EL (cell line): Measurements from ENCODE around the gene USP35.

Experiments
- DNase-seq: peaks from one replicate; pipeline ENCODE4 v3.0.0-alpha.2; 2016

USP35 gene

DNA sequence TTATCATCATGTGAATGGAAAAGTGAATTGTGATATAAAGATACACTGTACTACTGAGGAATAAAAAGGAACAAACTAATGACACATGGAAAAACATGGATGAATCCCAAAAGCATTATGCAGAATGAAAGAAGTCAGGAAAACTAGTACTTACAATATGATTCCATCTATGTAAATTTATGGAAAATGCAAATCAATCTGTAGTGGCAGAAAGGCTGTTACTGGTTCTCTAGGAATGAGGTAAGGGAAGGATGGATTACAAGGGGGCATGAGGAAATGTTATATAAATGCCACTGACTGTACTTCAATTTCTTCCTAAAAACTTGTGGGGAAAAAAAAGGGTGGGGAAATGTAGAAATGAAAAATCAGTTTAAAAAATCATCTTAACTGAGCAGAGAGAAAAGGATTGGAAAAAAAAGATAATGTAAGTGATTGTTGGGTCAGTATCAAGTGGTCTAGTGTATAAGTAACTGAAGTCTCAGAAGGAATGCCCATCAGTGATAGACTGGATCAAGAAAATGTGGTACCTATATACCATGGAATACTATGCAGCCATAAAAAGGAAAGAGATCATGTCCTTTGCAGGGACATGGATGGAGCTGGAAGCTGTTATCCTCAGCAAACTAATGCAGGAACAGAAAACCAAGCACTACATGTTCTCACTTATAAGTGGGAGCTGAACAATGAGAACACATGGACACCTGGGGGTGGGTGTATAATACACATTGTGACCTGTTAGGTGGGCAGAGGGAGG is 48.8 kb downstream of the USP35 start:
- DNase-seq, result no peak

DNA sequence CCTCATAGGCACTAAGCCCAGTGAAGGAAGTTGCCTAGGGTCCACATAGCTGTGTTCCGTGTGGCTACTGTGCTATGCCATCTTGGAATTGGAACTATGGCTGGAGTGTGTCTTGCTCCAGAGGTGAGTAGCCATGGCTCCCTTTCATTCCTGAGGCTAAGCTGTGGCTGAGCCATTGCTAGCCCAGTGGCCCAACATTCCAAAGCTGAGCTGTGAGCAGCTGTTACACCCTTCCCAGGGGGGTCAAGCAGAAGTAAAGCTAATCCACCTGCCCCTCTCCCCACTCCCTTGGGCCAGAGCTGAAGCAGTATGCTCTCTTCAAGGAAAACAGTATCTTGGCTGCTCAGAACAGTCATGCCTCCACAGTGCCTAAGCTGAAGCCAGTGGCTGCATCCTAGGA is 51.1 kb downstream of the USP35 start:
- DNase-seq, result no peak

DNA sequence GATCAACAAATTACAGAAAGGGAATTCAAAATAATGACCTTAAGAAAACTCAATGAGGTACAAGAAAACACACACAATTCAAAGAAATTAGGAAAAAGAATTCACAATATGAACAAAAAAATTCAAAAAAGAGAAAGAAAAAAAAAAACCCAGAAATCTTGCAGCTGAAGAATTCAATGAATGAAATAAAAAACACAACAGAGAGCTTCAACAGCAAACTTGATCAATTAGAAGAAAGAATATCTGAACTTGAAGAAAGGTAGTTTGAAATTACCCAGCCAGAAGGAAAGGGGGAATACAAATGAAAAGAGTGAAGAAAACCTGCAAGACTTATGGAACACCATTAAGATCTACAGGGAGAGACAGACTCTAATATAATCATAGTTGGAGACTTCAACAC is 52.8 kb downstream of the USP35 start:
- no peak for DNase-seq

- DNase-seq, result no peak
These were observed 55.4 kb downstream of the USP35 start for GRCh38 chr11:78244080-78244479.

- DNase-seq, result peak; percentile 35
These were observed 56.0 kb downstream of the USP35 start for GRCh38 chr11:78244546-78245255.

- no peak for DNase-seq
These were observed 59.5 kb downstream of the USP35 start for GRCh38 chr11:78248191-78248590.

- no peak for DNase-seq
These were observed 60.2 kb downstream of the USP35 start for GRCh38 chr11:78248903-78249302.

DNA sequence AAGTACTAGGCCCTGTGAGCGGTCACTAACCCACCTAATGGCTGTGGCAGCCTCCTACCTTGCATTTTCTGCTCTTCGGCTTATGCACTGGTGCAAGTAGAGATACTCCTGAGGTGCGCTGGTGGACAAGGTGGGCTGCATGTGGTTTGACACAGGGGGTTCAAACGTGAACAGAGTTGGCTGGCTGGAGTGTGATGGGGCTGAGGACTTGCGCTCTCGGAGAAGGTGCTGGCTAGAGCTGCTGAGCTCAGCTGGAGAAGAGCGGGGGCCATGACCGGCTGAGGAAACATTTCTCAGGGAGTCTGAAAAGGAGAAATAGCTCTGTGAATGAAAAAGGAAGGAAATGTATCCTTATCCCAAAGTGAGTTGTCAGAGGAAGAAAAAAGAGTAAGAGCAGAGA is 61.4 kb downstream of the USP35 start:
- no peak for DNase-seq

GRCh38 chr11:78251083-78251775 is 62.5 kb downstream of the USP35 start:
- DNase-seq, result peak; percentile 27

DNA sequence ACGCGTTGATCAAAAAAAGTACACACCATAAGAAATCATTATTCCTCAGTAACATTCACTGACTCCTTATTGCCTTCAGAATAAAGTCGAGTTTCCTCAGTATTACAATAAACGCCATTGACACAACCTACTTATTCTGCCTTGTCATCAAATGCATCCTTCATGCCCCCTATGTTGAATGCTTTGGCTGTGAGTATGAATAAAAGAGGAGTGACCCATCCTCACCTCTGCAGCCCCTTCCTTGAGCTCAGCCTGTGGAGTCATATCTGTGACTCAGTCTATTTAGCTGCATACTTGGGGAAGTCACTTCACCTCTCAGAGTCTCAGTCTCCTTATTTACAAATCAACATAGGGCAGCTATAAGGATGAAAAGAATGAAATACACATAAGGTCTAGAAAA is 65.1 kb downstream of the USP35 start:
- peak; percentile 69 for DNase-seq

DNA sequence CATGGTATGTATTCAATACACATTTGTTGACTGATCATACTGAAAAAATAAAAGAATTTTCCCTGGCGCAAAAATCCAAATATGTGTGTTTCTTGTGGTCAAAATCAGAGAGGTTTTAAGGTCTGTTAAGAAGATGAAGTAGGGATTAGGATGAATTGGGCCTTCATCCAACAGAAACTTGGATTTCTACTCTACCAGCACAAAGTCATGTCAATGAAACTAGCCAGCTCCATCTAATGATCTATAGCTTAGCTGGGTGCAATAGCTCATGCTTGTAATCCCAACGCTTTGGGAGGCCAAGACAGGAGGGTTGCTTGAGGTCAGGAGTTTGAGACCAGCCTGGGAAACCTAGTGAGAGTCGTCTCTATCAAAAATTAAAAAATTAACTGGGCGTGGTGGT is 65.5 kb downstream of the USP35 start:
- DNase-seq, result no peak

GRCh38 chr11:78255919-78256318 is 67.2 kb downstream of the USP35 start:
- DNase-seq, result no peak

DNA sequence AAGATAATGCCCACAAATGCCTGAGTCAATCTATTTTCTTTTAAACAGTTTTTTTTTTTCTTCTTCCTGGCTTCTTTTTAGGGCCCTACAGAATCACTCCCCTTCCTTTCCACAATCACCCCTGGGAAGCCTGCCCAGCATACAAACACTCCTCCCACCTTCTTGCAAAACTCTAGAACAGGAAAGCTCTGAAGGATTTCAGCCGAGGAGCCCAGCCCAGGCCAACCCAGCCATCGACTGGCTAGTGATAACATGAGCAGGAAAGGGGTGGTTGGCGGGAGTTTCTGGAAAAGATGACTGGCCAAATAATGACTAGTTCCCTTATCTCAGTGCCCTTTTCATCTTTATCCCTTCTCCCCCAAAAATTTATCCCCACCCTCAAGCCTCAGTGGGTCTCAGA is 68.2 kb downstream of the USP35 start:
- peak; percentile 59 for DNase-seq

DNA sequence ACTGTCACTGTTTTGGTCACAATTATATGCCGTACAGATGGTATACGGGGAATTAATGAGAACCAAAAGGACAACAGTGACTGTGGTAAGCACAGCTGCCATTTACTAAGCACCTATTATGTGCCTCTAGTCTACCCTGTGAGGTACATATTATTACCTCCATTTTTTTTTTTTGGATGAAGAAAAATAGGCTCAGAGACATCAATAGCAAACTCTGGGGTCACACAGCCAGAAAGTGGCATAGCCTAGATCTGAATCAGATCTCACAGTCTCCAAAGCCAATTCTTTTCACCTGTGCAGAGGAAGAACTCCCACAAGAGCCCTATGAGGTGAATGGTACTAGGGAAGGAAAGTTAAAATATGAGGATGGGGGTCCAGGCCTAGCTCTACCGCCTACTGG is 68.9 kb downstream of the USP35 start:
- DNase-seq, result no peak

DNA sequence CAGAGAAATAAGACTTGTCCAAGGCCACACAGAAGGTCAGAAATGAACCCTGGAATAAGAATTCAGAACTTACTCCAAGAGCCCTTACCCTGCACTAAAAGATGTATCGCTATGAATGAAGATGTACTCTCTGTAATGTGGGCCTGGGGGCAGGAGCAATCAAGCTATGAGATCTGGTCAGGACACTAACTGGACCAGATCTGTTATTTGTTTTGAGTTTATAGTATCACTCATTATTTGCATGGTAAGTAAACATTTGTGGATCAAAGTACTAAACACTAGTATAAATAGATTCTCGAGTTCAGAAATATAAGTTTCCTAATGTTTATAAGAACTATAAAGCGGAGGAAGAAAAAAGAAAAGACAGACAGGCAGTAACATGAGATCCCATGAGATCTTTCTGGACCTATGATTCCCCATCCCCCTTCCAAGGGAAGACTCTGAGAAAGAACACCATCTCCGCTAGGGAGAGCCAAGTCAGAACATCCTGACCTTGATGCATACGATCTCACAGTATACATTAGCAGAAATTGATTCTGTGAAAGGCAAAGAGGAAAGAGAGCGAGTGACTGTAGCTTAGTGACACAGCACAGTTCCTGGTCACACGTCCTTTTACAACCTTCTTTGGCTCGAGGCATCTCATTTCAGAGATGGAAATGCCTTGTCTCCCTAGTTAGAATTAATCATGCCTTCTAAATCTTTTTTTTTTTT is 71.2 kb downstream of the USP35 start:
- DNase-seq, result no peak

GRCh38 chr11:78261367-78261766 is 72.6 kb downstream of the USP35 start:
- DNase-seq, result no peak

DNA sequence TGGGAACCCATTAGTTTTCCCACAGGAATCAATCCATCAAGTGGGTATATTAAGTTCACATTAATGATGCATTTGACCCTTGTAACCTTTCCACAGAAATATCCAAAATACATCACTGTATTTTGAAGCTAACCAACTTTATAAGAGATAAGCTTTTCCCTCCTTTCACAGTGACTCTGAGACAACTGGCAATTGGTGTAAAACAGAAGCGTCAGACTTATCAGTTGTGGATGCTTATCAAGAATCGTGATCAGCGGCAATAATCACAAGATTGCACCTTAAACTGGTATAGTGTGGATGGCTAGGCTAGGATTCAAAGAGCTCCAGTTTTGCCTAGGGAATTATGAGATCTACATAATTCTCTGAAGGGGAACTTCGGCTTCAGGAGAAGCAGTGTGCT is 73.1 kb downstream of the USP35 start:
- DNase-seq, result no peak

DNA sequence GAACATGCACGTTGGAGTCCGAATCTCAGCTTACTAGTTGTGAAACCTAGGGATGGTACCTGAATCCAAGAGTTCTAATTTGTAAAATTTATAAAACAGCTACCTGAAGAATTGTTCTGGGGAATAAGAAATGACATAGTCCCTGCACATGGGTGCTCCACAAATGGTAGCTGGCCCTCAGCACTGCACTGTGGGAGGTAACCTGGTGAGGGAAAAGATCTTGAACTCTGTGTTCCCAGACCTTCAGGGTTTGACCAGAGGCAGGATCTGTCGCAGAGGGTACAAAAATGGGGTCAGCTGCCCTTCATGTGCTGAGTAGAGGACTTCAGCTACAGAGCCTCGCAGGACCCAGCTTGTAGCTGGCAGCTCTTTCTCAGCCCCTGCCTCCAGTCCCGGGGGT is 73.5 kb downstream of the USP35 start:
- DNase-seq, result no peak

DNA sequence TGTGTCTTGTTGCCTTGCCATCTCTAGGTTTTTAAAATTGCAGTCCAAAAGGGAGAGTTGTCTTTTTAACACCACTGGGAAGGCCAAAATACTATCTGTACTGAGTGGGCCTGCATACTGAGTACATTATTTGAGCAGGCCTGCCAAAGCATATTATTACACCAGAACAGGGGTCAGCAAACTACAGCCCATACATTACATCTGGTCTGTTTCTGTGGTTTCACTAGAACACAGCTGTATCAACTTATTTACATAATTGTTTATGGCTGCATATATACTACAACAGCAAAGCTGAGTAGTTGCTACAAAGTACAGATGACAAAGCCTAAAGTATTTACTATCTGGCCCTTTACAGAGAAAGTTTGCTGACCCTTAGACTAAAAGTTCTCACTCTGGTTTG is 74.0 kb downstream of the USP35 start:
- DNase-seq, result no peak
